ENCODE results near the gene GIPC3. TPM values are rescaled to one million over a fixed set of nuclear protein-coding genes. Genes with fewer than 3 reads are reported as not detected.
"Not testable (repeated sequence)": the region's sequence is repeated elsewhere in the genome, so short reads cannot be mapped to it uniquely, and the experiment has no call there.

Gene GIPC3
- polyA plus RNA-seq, 4 donors = 1.1 to 3.5 (median 3.0) TPM

DNA sequence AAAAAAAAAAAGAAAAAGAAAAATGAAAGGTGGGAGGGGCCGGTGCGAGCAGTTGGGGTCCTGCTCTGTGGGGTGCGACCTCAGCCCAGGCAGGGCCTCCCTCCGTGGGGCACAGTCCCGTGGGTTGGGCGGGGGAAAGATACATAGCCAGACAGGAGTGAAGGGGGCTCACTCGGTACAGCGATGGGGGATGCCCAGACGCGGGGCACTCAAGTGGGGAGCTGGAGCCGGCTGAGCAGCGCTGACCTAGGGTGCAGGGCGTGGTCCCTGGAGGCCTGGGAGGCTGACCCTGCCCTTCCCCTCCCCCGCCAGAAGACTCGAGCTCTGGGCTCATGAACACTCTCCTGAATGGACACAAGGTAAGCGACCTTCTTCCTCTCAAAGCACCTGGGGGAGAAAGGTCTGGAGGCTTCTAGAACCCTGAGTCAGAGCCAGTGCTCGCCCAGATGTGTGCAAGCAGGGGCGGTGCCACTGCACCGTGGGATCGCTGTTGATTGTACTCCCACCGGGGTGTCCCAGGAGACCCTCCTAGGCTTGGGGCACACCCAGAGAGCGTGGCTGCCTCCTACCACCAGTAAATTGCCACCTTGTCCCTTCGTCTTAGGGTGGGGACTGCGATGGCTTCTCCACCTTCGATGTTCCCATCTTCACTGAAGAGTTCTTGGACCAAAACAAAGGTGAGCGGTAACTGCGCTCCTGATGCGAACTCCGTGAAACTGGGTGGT is 9.2 kb upstream of the GIPC3 start:
- no peak for DNase-seq (ENCODE audit: low read depth in 4 of 4, low spot score in 3 of 4)

GRCh38 chr19:3576696-3577443 is 8.4 kb upstream of the GIPC3 start:
- DNase-seq (ENCODE audit: low read depth in 4 of 4, low spot score in 3 of 4) = no peak

DNA sequence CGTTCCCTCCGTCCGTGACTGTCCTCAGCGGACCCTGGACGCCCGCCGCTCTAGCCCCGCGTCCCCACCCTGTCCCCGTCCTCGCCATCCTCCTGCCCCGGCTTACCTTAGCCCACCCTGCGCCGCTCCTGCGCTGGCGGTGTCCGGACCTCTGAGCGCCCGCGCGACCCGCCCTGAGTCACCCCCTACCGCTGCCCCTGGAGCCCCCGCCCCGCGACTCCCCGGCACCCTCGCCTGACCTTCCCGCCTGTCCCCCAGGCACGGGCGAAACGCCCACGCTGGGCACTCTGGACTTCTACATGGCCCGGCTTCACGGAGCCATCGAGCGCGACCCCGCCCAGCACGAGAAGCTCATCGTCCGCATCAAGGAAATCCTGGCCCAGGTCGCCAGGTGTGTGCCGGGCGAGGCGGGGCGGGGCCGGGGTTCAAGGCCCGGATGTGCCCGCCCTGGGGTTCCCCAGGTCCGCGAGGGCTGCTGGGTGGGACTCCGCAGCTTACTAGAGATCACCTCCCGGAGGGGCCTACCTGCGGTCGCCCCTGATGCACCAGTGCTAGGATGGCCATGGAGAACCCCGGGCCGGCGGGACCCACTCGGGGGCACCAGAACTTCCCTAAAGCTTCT is 7.4 kb upstream of the GIPC3 start:
- no peak for DNase-seq (ENCODE audit: low read depth in 4 of 4, low spot score in 3 of 4)

- no peak for DNase-seq (ENCODE audit: low read depth in 4 of 4, low spot score in 3 of 4)
Observed at GRCh38 chr19:3578390-3578789, 6.9 kb upstream of the GIPC3 start.

DNA sequence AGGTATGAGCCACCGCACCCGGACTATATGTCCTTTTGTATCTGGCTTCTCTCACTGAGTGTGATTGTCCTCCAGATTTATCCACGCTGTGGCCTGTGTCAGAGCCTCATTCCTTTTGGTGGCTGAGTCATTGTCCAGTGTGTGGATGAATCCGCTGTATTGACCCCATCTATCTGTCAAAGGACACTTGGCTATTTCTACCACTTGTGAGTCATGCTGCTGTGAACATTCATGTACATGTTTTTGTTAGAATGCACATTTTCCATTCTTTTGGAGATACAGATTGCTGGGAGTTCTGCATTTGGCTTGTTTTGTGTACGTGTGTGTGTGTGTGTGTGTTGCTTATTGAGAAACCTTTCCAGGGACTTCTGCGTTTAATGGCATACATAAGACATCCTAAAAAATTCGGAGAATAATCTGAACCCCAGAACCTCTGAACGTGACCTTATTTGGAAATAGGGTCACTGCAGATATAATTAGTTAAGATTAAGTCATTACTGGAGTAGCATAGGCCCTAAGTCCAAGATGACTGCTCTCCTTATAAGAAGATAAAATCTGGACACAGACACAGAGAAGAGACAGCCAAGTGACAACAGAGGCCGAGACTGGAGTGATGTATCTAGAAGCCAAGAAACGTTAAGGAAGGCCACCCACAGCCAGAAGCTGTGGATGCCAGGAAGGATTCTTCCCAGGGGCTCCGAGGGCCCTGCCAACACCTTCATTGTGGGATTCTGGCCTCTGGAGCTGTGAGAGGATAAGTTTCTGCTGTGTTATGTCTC is 4.9 kb upstream of the GIPC3 start:
- no peak for DNase-seq (ENCODE audit: low read depth in 4 of 4, low spot score in 3 of 4)

- not testable (repeated sequence) for DNase-seq (ENCODE audit: low read depth in 4 of 4, low spot score in 3 of 4)
Observed at GRCh38 chr19:3581792-3582191, 3.5 kb upstream of the GIPC3 start.

- not testable (repeated sequence) for DNase-seq (ENCODE audit: low read depth in 4 of 4, low spot score in 3 of 4)
Observed at GRCh38 chr19:3584036-3584802, 1.1 kb upstream of the GIPC3 start.

DNA sequence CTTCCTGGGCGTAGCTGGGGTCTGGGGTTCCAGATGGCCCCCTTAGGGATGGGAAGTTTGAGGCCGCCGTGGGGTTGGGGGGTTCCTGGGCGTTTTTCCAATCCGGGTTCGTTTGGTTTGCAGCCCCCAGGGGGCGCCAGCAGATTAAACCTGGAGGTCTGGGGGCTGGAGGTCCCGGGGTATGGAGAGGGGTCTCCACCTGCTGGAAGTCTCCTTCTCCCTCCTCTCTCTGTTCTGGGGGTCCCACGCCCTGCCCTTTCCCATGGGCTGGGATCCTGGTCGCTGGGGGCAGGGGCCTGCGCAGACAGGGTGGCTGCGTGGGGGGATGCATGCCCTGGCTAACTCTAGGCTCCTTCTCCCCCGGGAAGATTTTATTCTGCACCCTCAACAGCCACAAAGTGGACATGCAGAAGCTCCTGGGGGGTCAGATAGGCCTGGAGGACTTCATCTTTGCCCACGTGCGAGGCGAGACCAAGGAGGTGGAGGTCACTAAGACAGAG is 899 bp downstream of the GIPC3 start:
- DNase-seq (ENCODE audit: low read depth in 4 of 4, low spot score in 3 of 4) = no peak

GRCh38 chr19:3586707-3587346 is 1.5 kb downstream of the GIPC3 start:
- DNase-seq (ENCODE audit: low read depth in 4 of 4, low spot score in 3 of 4) = no peak

DNA sequence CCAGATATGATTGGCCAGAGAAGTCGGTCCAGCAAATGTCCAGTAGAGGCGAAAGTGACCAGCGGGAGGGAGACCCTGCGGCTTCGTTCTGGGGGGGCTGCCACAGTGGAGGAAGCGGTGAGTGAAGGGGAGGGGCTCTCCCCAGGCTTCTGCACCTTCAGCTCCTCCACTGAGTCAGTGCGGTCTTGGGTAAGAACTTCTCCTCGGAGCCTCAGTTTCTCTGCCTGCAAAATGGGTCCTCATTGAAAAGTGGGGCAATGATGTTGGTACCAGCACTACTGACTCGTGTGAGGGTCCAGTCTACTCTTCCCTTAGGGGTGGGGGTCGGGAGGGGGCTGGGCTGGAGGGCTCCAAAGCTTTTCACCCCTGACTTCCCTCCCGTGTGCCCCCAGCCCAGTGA is 4.2 kb downstream of the GIPC3 start:
- no peak for DNase-seq (ENCODE audit: low read depth in 4 of 4, low spot score in 3 of 4)

DNA sequence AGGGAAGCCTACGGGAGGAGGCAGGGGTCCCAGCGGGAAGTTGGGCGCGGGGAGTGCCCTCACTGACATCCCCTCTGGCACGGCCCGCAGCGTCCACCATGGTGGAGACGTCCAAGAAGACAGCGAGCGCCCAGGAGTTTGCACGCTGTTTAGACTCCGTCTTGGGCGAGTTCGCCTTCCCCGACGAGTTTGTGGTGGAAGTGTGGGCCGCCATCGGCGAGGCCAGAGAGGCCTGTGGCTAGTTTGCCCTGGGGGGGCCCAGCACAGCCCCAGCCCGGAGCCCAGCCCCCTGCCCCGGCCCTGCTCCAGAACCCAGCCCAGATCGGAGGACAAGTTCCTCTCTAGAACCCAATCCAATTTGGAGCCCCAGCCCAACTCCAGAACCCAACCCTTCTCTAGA is 4.7 kb downstream of the GIPC3 start:
- DNase-seq (ENCODE audit: low read depth in 4 of 4, low spot score in 3 of 4) = no peak

GRCh38 chr19:3590991-3591659 is 5.8 kb downstream of the GIPC3 start:
- DNase-seq (ENCODE audit: low read depth in 4 of 4, low spot score in 3 of 4) = no peak

DNA sequence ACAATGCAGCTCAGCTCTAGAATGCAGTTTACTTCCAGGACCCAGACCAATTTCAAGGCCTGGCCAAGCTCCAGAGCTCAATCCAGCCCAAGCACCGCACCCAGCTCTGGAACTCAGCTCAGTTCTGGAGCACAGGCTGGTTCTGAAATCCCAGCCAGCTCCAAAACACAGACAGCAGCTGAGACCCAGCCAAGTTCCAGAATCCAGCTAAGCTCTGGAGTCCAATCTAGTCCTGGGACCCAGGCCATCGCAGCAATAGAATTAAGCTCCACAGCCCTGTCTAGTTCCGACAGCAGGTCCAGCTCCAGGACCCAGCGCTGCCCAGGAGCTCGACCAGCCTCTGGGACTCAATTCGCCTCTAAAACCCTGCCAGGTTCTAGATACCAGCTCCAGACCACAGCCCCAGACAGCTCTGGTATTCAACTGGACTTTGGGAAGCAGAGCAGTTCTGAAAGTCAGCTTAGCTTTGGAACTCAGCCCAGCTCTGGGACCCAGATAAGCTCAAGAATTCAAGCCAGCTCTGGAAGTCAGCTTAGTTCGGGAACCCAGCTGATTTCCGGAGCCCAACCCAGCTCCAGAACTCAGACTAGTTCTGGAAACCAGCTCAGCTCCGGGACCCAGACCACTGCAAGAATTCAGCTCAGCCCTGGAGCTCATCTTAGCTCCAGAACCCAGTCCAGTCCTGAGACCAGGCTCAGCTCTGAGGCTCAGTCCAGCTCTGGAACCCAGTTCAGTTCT is 6.8 kb downstream of the GIPC3 start:
- no peak for DNase-seq (ENCODE audit: low read depth in 4 of 4, low spot score in 3 of 4)

DNA sequence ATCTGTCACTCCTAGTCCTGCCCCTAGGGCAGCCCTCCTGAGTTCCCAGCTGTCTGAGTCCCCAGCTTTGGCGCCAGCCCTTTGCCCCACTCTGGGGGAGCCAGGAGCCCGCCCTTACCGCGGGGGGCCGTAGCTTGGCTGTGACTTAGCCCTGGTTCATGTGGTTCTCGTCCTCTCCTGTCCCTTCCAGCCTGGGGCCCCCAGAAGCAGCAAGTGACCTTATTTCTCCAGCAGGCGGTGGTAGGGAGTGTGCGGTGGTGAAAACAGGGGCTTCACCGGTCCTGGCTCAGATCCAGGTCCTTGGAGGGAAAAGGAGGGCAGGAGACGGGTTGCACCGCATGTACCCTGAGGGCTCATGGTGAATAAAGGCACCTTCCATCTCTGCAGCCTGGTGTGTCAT is 7.9 kb downstream of the GIPC3 start:
- DNase-seq (ENCODE audit: low read depth in 4 of 4, low spot score in 3 of 4) = no peak

DNA sequence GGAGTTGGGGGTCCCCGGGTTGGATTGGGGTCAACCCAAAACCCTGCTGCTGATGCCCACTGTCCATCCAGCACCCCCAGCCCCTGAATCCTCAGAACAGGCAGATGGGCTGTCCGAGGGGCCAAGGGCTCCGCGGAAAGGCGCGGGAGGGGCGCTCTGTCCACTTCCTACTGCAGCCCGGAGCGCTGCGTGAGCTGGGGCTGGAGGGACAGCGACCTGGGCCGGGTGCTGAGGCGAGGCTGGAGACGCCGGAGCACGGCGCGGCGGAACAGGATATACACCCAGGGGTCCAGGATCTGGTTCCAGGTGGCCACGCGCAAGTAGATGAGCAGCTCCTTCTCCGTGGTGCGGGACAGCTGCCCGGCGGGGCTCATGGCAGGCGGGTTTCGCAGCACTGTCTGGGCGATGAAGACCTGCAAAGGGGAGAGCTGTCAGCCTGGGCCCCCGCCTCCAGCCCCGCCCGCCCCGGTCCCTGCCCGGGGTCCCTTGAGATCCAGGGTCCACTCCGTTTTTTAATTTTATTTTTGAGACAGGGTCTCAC is 10.3 kb downstream of the GIPC3 start:
- DNase-seq (ENCODE audit: low read depth in 4 of 4, low spot score in 3 of 4) = no peak

- DNase-seq (ENCODE audit: low read depth in 4 of 4, low spot score in 3 of 4) = no peak
Observed at GRCh38 chr19:3599776-3600187, 14.5 kb downstream of the GIPC3 start.

- no peak for DNase-seq (ENCODE audit: low read depth in 4 of 4, low spot score in 3 of 4)
Observed at GRCh38 chr19:3601021-3601420, 15.7 kb downstream of the GIPC3 start.

All from left renal pelvis (tissue), 4 donors.